CD4-positive, alpha-beta T cell treated with Interleukin-15 for 4 hours (primary cell): ENCODE results near the gene OR10T2.
"Not testable (repeated sequence)": the region's sequence is repeated elsewhere in the genome, so short reads cannot be mapped to it uniquely, and the experiment has no call there.

Source experiments
- DNase-seq: peaks from one replicate; pipeline ENCODE4 v3.0.0-alpha.2; 2020; ENCODE audit warnings: low spot score

Gene OR10T2

DNA sequence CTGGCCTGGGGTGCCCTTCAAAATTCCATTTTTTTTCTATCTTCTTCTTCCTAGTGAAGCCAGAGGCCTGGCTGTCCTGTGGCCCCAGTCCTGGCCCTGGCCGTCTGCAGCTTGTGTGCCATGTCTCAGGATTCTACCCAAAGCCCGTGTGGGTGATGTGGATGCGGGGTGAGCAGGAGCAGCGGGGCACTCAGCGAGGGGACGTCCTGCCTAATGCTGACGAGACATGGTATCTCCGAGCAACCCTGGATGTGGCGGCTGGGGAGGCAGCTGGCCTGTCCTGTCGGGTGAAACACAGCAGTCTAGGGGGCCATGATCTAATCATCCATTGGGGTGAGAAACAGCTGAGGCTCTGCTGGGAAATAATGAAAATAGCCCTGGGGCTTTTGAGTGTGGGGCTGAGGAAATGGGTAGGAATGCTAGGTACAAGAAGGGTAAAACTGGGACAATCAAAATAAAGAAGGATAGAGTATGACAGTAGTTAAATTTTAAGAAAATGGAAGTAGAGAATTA lies 43.4 kb downstream of the OR10T2 start:
- DNase-seq, result no peak

DNA sequence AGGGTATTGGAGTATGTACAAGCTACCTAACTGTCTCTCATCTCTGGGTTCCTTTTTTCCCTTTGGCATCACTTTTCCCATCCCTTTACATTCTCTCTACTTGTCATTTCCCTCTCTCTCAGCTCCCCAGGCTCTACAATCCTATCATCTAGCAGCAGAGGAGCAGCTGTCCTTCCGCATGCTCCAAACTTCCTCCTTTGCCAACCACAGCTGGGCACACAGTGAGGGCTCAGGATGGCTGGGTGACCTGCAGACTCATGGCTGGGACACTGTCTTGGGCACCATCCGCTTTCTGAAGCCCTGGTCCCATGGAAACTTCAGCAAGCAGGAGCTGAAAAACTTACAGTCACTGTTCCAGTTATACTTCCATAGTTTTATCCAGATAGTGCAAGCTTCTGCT lies 45.0 kb downstream of the OR10T2 start:
- no peak for DNase-seq

- no peak for DNase-seq
Observed at GRCh38 chr1:158353303-158354075, 45.8 kb downstream of the OR10T2 start, which contains the start of gene CD1E. CD1E (plus strand) TSS chr1:158353894; CDS start chr1:158353989, 95 bp downstream.

GRCh38 chr1:158348946-158349345 lies 50.3 kb downstream of the OR10T2 start:
- DNase-seq, result not testable (repeated sequence)
